H1 (cell line): ENCODE measurements around the gene SLC4A7. TPM values are rescaled to one million over a fixed set of nuclear protein-coding genes. Genes with fewer than 3 reads are reported as not detected.

Experiments used
- CTCF ChIA-PET: fragments of 300-600 bp; sonication (Branson Sonifier 250); formaldehyde crosslinking; loops from one replicate; lab custom pipeline; 2021; ENCODE audit not compliant: partially characterized antibody; lab: Charles Lee
- POLR2A ChIA-PET: fragments of 300-600 bp; sonication (Branson Sonifier 250); formaldehyde crosslinking; loops from one replicate; lab custom pipeline; 2021; ENCODE audit warnings: inconsistent platforms; ENCODE audit not compliant: partially characterized antibody; lab: Charles Lee
- DNase-seq, 2 experiments: peaks; one replicate each; pipeline versions ENCODE4 v3.0.0 to v3.0.0-alpha.2; 2010 to 2022; ENCODE audit warnings: low spot score in 2 of 2, low read depth in 1 of 2, mixed read lengths in 1 of 2
- FAIRE-seq: peaks from 2 replicates; lab custom pipeline; 2011; peaks lifted over from hg19 to GRCh38; lab: Jason Lieb, UNC
- H2AFZ ChIP-seq: 2 replicates; pipeline ENCODE4 v1.8.1; 2012; ENCODE audit warnings: low read length, inconsistent platforms
- H2AK5ac ChIP-seq: 2 replicates; pipeline ENCODE4 v1.6.1; 2013; ENCODE audit warnings: low read depth, low read length
- H2BK120ac ChIP-seq: replicated peaks from 2 replicates; pipeline ENCODE3; 2013; ENCODE audit warnings: low read depth, low read length, inconsistent platforms
- H2BK12ac ChIP-seq: 2 replicates; pipeline ENCODE4 v1.6.1; 2013; ENCODE audit warnings: low read depth, low read length
- H2BK15ac ChIP-seq: 2 replicates; pipeline ENCODE4 v1.6.1; 2013; ENCODE audit warnings: low read length
- H2BK20ac ChIP-seq: 2 replicates; pipeline ENCODE4 v1.6.1; 2013; ENCODE audit warnings: low read length
- H2BK5ac ChIP-seq: 2 replicates; pipeline ENCODE4 v1.6.1; 2013; ENCODE audit warnings: low read depth, low read length
- H3K14ac ChIP-seq: 2 replicates; pipeline ENCODE4 v1.6.1; 2013; ENCODE audit warnings: inconsistent platforms; ENCODE audit not compliant: insufficient read length
- H3K18ac ChIP-seq: 2 replicates; pipeline ENCODE4 v1.6.1; 2013; ENCODE audit warnings: low read length; ENCODE audit errors: extremely low read depth
- H3K23ac ChIP-seq: 2 replicates; pipeline ENCODE4 v1.6.1; 2013; ENCODE audit warnings: inconsistent platforms; ENCODE audit not compliant: insufficient read length
- H3K23me2 ChIP-seq: 2 replicates; pipeline ENCODE4 v1.6.1; 2013; ENCODE audit warnings: low read depth, low read length
- H3K27ac ChIP-seq: 2 replicates; pipeline ENCODE4 v1.6.1; 2011; ENCODE audit warnings: low read depth, low read length, inconsistent platforms
- H3K27me3 ChIP-seq, 4 experiments: replicated peaks in 1 of 4; 1 replicate in 1 of 4; 2 replicates in 3 of 4; pipeline versions ENCODE4 v1.6.1 to v1.8.1; 2011 to 2013; ENCODE audit warnings: low read length in 3 of 4, mild to moderate bottlenecking in 3 of 4, inconsistent platforms in 2 of 4, mixed read lengths in 2 of 4, moderate library complexity in 1 of 4; ENCODE audit not compliant: control insufficient read depth in 3 of 4, insufficient read depth in 3 of 4; ENCODE audit errors: extremely low read depth in 1 of 4
- H3K36me3 ChIP-seq, 4 experiments: 2 replicates each; pipeline versions ENCODE4 v1.6.1 to v1.8.1; 2011 to 2013; ENCODE audit warnings: mild to moderate bottlenecking in 4 of 4, low read length in 3 of 4, moderate library complexity in 2 of 4, control low read depth in 1 of 4, inconsistent platforms in 1 of 4; ENCODE audit not compliant: insufficient read depth in 4 of 4, control insufficient read depth in 2 of 4
- H3K4ac ChIP-seq: replicated peaks from 2 replicates; pipeline ENCODE3; 2013; ENCODE audit warnings: low read length, low read depth, mixed read lengths, inconsistent platforms; ENCODE audit not compliant: insufficient read length
- H3K4me1 ChIP-seq, 4 experiments: replicated peaks in 1 of 4; 1 replicate in 1 of 4; 2 replicates in 3 of 4; pipeline versions ENCODE4 v1.6.1 to v1.8.1; 2011 to 2013; ENCODE audit warnings: low read length in 3 of 4, inconsistent platforms in 2 of 4, mixed read lengths in 1 of 4; ENCODE audit not compliant: insufficient read depth in 4 of 4, control insufficient read depth in 3 of 4
- H3K4me2 ChIP-seq, 2 experiments: 2 replicates each; pipeline versions ENCODE4 v1.6.1 to v1.8.1; 2011 to 2013; ENCODE audit warnings: low read depth in 2 of 2, low read length in 2 of 2, control low read depth in 1 of 2, inconsistent platforms in 1 of 2, mild to moderate bottlenecking in 1 of 2; ENCODE audit not compliant: insufficient read depth in 1 of 2
- H3K4me3 ChIP-seq, 4 experiments: fragments of 200-600, 300-600 bp in 1 of 4; sonication (generic), shearing (Covaris generic), sonication (Bioruptor Twin) in 1 of 4; 2 replicates each; pipeline versions ENCODE4 v1.5.1 to v1.8.1; 2011 to 2016; ENCODE audit warnings: low read length in 4 of 4, low read depth in 3 of 4, control low read depth in 2 of 4, inconsistent platforms in 2 of 4, mild to moderate bottlenecking in 2 of 4, mixed read lengths in 1 of 4, moderate library complexity in 1 of 4; ENCODE audit not compliant: insufficient read depth in 2 of 4; ENCODE audit errors: extremely low read depth in 1 of 4
- H3K56ac ChIP-seq: replicated peaks from 2 replicates; pipeline ENCODE3; 2013; ENCODE audit warnings: low read depth, mild to moderate bottlenecking, mixed read lengths, low read length, inconsistent platforms; ENCODE audit not compliant: insufficient read length
- H3K79me1 ChIP-seq: 2 replicates; pipeline ENCODE4 v1.6.1; 2013; ENCODE audit warnings: low read depth, low read length, control low read depth
- H3K79me2 ChIP-seq, 2 experiments: 2 replicates each; pipeline versions ENCODE4 v1.6.1 to v1.8.1; 2012 to 2013; ENCODE audit warnings: low read length in 2 of 2, mild to moderate bottlenecking in 2 of 2, inconsistent platforms in 1 of 2; ENCODE audit not compliant: insufficient read depth in 2 of 2, control insufficient read depth in 1 of 2
- H3K9ac ChIP-seq, 4 experiments: replicated peaks in 1 of 4; 1 replicate in 1 of 4; 2 replicates in 3 of 4; pipeline versions ENCODE4 v1.6.1 to v1.8.1; 2011 to 2013; ENCODE audit warnings: low read depth in 3 of 4, low read length in 3 of 4, control low read depth in 2 of 4, mild to moderate bottlenecking in 2 of 4, moderate library complexity in 2 of 4, inconsistent platforms in 1 of 4; ENCODE audit errors: extremely low read depth in 1 of 4
- H3K9me3 ChIP-seq, 2 experiments: 2 replicates each; pipeline versions ENCODE4 v1.6.1 to v1.8.1; 2012 to 2013; ENCODE audit warnings: mild to moderate bottlenecking in 2 of 2, moderate library complexity in 2 of 2, control low read depth in 1 of 2, inconsistent platforms in 1 of 2, low read depth in 1 of 2, low read length in 1 of 2, mixed read lengths in 1 of 2; ENCODE audit not compliant: insufficient read depth in 2 of 2
- H4K20me1 ChIP-seq, 2 experiments: replicated peaks in 1 of 2; 2 replicates each; pipeline versions ENCODE3 to v1.8.1; 2011 to 2013; ENCODE audit warnings: inconsistent platforms in 2 of 2, low read length in 2 of 2, mild to moderate bottlenecking in 1 of 2; ENCODE audit not compliant: insufficient read depth in 2 of 2, control insufficient read depth in 1 of 2
- H4K5ac ChIP-seq: 2 replicates; pipeline ENCODE4 v1.6.1; 2013; ENCODE audit warnings: low read length, low read depth, mixed read lengths, inconsistent platforms; ENCODE audit not compliant: insufficient read length
- H4K8ac ChIP-seq: 2 replicates; pipeline ENCODE4 v1.8.0; 2013; ENCODE audit warnings: mild to moderate bottlenecking, moderate library complexity, low read length, inconsistent platforms; ENCODE audit not compliant: insufficient read depth; ENCODE audit errors: extremely low read depth
- H4K91ac ChIP-seq: replicated peaks from 2 replicates; pipeline ENCODE3; 2013; ENCODE audit warnings: low read length, mixed read lengths, inconsistent platforms; ENCODE audit not compliant: insufficient read length
- CHD1 ChIP-seq: IDR thresholded peaks from 2 replicates; pipeline ENCODE4 v1.6.1; 2012; ENCODE audit warnings: low read depth, low read length, improper control_type of control experiment
- FOSL1 ChIP-seq: IDR thresholded peaks from 2 replicates; pipeline ENCODE4 v1.6.1; 2011; ENCODE audit warnings: mild to moderate bottlenecking, low read depth, low read length, moderate library complexity; ENCODE audit not compliant: insufficient read depth
- GABPA ChIP-seq: IDR thresholded peaks from 2 replicates; pipeline ENCODE4 v1.6.1; 2011; ENCODE audit warnings: mild to moderate bottlenecking, low read length, moderate library complexity, borderline replicate concordance; ENCODE audit not compliant: insufficient read depth
- HDAC6 ChIP-seq: IDR thresholded peaks from one replicate; pipeline ENCODE4 v1.7.1; 2012; ENCODE audit warnings: low read depth, mild to moderate bottlenecking, inconsistent platforms, low read length, moderate library complexity
- JUND ChIP-seq: IDR thresholded peaks from 2 replicates; pipeline ENCODE4 v1.6.1; 2011; ENCODE audit warnings: mild to moderate bottlenecking, improper control_type of control experiment, low read length
- MAFK ChIP-seq: IDR thresholded peaks from 2 replicates; pipeline ENCODE4 v1.6.1; 2012; ENCODE audit warnings: low read depth, mild to moderate bottlenecking, improper control_type of control experiment, low read length
- SP4 ChIP-seq: IDR thresholded peaks from 2 replicates; pipeline ENCODE4 v1.6.1; 2012; ENCODE audit warnings: low read length, inconsistent platforms
- TBP ChIP-seq: IDR thresholded peaks from 2 replicates; pipeline ENCODE4 v1.6.1; 2011; ENCODE audit warnings: low read depth, low read length, improper control_type of control experiment
- WGBS, 2 experiments: shearing (Covaris generic) in 1 of 2; methylation state at CpG; one replicate each; pipeline versions ENCODE4 v1.1.6 to v1.1.7; 2013 to 2015; ENCODE audit warnings: low lambda C conversion rate in 2 of 2, mixed read lengths in 2 of 2, inconsistent platforms in 1 of 2, low coverage in 1 of 2, missing lambda C conversion rate in 1 of 2; ENCODE audit not compliant: insufficient replicate concordance in 2 of 2, insufficient coverage in 1 of 2, insufficient read length in 1 of 2; ENCODE audit errors: extremely low coverage in 1 of 2, missing lambda C conversion rate in 1 of 2; 5-methylcytosine and 5-hydroxymethylcytosine counted together
- polyA plus RNA-seq, 7 experiments: library from polyadenylated mRNA; depleted of rRNA in 3 of 7; stranded (reverse) in 5 of 7; unstranded in 2 of 7; fragments of >200 nt in 5 of 7; fragments of 200-250 nt in 2 of 7; gene quantifications; 1 replicate in 5 of 7; 2 replicates in 1 of 7; 4 replicates in 1 of 7; pipeline versions ENCODE4 v1.2.1 to v1.2.3, GENCODE V29; 2011 to 2013; ENCODE audit warnings: missing spikeins in 2 of 7, mixed read lengths in 2 of 7
- total RNA-seq: library from RNA; stranded (reverse); fragmentation: NEBNext Ultra II Directional; extraction: Animal tissue kit (Norgen Biotek cat#: 25700); gene quantifications from 2 replicates; pipeline ENCODE4 v1.2.1, GENCODE V29; 2021

Gene SLC4A7
- total and polyA plus RNA-seq, 2 of the 8 experiments (the other 6 are each of a cell fraction or from before 2014, with no cell fraction given) = 14.9 to 70.5 TPM

DNA sequence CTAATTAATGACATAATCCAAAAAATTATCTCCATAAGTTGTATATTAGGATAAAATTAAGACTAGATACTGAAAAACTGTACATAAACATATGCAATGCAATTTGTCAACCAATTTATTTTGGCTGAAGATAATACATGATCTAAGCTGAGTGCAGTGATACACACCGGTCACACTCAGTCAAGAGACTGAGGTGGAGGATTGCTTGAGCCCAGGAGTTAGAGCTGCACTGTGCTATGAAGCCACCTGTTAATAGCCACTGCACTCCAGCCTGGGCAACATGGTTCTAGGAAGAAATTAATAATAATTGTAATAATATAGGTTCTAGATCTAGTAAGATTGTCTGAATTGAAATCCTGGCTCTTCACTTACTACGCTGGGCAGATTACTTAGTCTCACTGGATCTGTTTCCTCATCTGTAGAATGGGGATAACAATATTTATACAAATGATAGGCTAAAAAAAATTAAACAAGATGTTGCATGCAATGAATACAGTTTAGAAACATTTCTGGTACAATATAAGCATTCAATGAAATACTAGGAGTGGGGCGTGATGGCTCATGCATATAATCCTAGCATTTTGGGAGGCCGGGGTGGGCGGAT is 15.8 kb downstream of the SLC4A7 start:
- Histone ChIP-seq H3K9ac (no peak overlapping the region), H3K79me1 (0 out of 2 replicates have a peak, but pooled peaks cover 4% of the 10 kb centered on the region), H4K5ac (no peak overlapping the region), H2AK5ac (no peak overlapping the region), H2BK120ac (no peak overlapping the region), H2BK15ac (no peak overlapping the region), H3K9me3 (no peaks in the 10 kb centered on the region), H4K8ac (no peak overlapping the region), H4K91ac (no peak overlapping the region), H3K27me3 (no peaks in the 10 kb centered on the region), H3K23me2 (no peaks in the 10 kb centered on the region), H3K4me1 (peaks cover 0 to 2% (median 0%) of the 10 kb centered on the region in 4 experiments; a peak in 2 of 7 replicates), H2BK20ac (no peak overlapping the region), H3K4ac (no peak overlapping the region), H4K20me1 (peaks cover 0 to 6% of the 10 kb centered on the region in 2 experiments), H2AFZ (no peak overlapping the region), H3K14ac (no peak overlapping the region), H2BK5ac (no peak overlapping the region), H3K18ac (no peak overlapping the region), H3K27ac (no peak overlapping the region), H2BK12ac (no peak overlapping the region), H3K36me3 (no peaks in the 10 kb centered on the region), H3K79me2 (peaks cover 0 to 97% of the 10 kb centered on the region in 2 experiments; a peak in 2 of 4 replicates), H3K4me3 (no peak overlapping the region), H3K56ac (no peak overlapping the region), H3K23ac (no peak overlapping the region), H3K4me2 (no peak overlapping the region)
- no peak for FAIRE-seq
- 95% methylated on average over 5 of the region's 5 CpGs; no CpG with 5 or more reads in 1 of the 2 experiments for WGBS, 2 experiments
- ChIA-PET CTCF (interaction anchor here (0.7 to 2.8 kb wide), 10 partner anchors 9 to 213 kb away, joined by 3 to 12 read pairs (median 6); no protein-coding TSS in a partner anchor), POLR2A (no interaction called here)
- DNase-seq = no peak
- TF ChIP-seq GABPA (no peak), CHD1 (no peak), SP4 (no peak), MAFK (no peak), TBP (no peak), JUND (no peak), FOSL1 (no peak), HDAC6 (no peak)
